ENCODE data around the gene SESTD1.

- TF ChIP-seq CTCF (IDR thresholded peaks at IDR 0.05): no peak
- no peak for TF ChIP-seq EP300 (IDR thresholded peaks at IDR 0.05)
- no peak for TF ChIP-seq POLR2A (IDR thresholded peaks at IDR 0.05)
- TF ChIP-seq POLR2AphosphoS5 (IDR thresholded peaks at IDR 0.05): no peak
Measured at GRCh38 chr2:179274749-179275148, 10.1 kb upstream of the SESTD1 start.
